ENCODE data around the gene LIMS1.
A peak's percentile ranks its signal among the peaks of the same experiment; 100 is the strongest.

Gene LIMS1

DNA sequence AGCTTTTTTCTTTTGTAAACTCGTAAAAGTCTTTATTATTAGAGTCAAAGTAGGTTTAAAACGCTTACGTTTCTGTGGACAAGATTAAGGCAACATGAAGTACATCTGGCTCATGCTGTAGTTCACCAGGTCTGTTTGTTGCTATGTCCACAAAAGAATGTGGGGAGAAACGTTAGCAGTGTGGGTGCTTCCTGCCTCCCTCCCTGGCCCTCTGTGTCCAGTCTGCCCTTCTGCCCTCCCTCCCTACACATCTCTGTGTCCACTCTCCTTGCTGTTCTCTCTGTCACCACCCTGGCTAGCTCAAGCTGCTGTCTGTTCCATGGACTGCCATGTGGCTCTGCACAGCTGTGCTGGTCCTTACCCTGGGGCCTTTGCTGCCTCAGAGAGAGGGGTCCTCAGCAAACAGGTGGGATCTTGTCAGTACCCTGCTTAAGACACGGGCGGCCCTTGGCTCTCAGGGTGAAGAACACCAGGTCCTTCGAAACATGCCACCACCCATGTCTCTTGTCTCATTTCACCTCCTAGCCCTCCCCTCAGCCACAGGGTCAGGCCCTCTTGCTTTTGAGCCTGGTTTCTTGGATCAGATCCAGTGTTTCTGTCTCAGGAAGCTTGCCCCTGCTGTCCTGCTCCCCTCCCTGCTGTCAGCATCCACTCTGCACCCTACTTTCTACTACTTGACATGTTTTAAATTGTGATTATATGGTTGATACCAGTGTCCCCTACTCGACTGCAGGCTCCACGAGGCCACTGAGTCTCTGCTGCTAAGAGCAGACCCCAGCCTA, 79.2 kb downstream of the LIMS1 start:
- TF ChIP-seq ZNF112 (tag by site-specific recombination; IDR thresholded peaks at IDR 0.05) (no peak), ZIC2 (tag by site-specific recombination; IDR thresholded peaks at IDR 0.05) (peak; percentile 72), ZNF341 (tag by site-specific recombination; IDR thresholded peaks at IDR 0.05; ENCODE audit: low read depth) (peak; percentile 56; the same call in 1 of the 2 replicates)
- TF ChIP-seq, protein P1, sequence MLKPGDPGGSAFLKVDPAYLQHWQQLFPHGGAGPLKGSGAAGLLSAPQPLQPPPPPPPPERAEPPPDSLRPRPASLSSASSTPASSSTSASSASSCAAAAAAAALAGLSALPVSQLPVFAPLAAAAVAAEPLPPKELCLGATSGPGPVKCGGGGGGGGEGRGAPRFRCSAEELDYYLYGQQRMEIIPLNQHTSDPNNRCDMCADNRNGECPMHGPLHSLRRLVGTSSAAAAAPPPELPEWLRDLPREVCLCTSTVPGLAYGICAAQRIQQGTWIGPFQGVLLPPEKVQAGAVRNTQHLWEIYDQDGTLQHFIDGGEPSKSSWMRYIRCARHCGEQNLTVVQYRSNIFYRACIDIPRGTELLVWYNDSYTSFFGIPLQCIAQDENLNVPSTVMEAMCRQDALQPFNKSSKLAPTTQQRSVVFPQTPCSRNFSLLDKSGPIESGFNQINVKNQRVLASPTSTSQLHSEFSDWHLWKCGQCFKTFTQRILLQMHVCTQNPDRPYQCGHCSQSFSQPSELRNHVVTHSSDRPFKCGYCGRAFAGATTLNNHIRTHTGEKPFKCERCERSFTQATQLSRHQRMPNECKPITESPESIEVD (tag by site-specific recombination; IDR thresholded peaks at IDR 0.05), result peak; percentile 31; the same call in 1 of the 2 replicates
- Histone ChIP-seq H3K27ac (ENCODE audit: extremely low read depth, low read depth, low read length) (no peak overlapping the region), H3K36me3 (ENCODE audit: control insufficient read depth in 2 of 2, insufficient read depth in 1 of 2, low read length in 2 of 2) (no peaks in the 10 kb centered on the region), H3K4me1 (ENCODE audit: control insufficient read depth, insufficient read depth, low read length) (peaks cover 42% of the 10 kb centered on the region), H3K9me3 (ENCODE audit: control insufficient read depth, insufficient read depth, low read depth, low read length) (no peaks in the 10 kb centered on the region), H3K4me3 (ENCODE audit: low read depth, low read length) (no peak overlapping the region)
- ChIA-PET POLR2A (no interaction called here), CTCF (interaction anchor here (0.6 to 4.7 kb wide), 3 partner anchors 9 to 78 kb away, joined by 3 to 38 read pairs (median 3); no protein-coding TSS in a partner anchor)

DNA sequence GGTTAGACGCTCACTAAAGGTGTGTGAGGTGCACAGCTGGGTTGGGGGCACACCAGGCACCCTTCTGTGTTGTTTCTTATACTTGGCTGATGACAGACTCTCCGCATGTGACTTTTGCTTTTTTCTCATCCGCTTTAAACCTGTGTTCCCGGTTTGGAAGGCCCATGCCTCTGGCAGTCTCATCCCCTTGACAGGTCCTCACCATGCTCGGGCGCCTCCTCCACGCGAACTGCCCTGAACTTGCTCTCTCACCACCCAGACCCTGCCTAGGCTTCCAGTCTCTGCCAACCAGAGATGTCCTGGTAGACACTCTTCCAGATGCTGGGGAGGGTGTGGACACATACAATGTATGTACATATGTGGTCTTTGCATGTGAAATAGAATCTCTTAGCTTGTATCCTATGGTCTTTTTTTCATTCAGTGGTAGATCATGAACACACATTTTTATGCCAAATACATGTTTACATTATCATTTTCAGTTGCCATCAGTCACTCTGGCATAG, 79.8 kb downstream of the LIMS1 start:
- POLR2A ChIA-PET, result no interaction called here
- Histone ChIP-seq H3K27ac (ENCODE audit: extremely low read depth, low read depth, low read length) (no peak overlapping the region), H3K36me3 (ENCODE audit: control insufficient read depth in 2 of 2, insufficient read depth in 1 of 2, low read length in 2 of 2) (no peaks in the 10 kb centered on the region), H3K4me3 (ENCODE audit: low read depth, low read length) (no peak overlapping the region), H3K4me1 (ENCODE audit: control insufficient read depth, insufficient read depth, low read length) (peaks cover 42% of the 10 kb centered on the region), H3K9me3 (ENCODE audit: control insufficient read depth, insufficient read depth, low read depth, low read length) (no peaks in the 10 kb centered on the region)
- CTCF ChIA-PET, result interaction anchor here (1.2 to 4.7 kb wide), 5 partner anchors 9 to 79 kb away, joined by 3 to 38 read pairs (median 4); no protein-coding TSS in a partner anchor
- TF ChIP-seq ZIC2 (tag by site-specific recombination; IDR thresholded peaks at IDR 0.05) (peak; percentile 35; the same call in 1 of the 2 replicates), ZNF169 (tag by site-specific recombination; IDR thresholded peaks at IDR 0.05) (no peak)

DNA sequence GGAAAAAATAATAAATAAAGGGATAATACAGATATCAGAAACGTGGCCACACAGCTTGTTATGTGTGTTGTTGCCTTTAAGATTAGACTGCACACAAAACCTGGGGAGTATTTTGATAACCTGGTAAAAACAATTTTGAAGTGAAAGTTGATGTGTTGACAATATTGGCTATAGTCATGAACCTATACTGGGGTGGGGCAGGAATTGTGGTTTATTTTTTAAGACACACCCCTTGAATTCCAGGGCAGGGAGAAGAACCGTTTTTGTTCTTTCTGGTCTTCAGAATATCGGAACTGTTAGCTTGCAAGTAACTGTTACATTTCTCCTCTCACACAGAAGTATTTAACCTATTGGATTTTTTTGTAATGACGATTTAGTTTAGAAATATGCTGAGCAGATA, 80.4 kb downstream of the LIMS1 start:
- H3K36me3 ChIP-seq (ENCODE audit: control insufficient read depth in 2 of 2, insufficient read depth in 1 of 2, low read length in 2 of 2), result no peaks in the 10 kb centered on the region
- ChIA-PET POLR2A (no interaction called here), CTCF (interaction anchor here (0.8 to 4.7 kb wide), 5 partner anchors 9 to 61 kb away, joined by 3 to 38 read pairs (median 4); no protein-coding TSS in a partner anchor)
- H3K4me1 ChIP-seq (ENCODE audit: control insufficient read depth, insufficient read depth, low read length), result peaks cover 38% of the 10 kb centered on the region
- no peak overlapping the region for H3K4me3 ChIP-seq (ENCODE audit: low read depth, low read length)
- no peak overlapping the region for H3K27ac ChIP-seq (ENCODE audit: extremely low read depth, low read depth, low read length)
- H3K9me3 ChIP-seq (ENCODE audit: control insufficient read depth, insufficient read depth, low read depth, low read length), result no peaks in the 10 kb centered on the region
- TF ChIP-seq ZNF24 (tag by site-specific recombination; IDR thresholded peaks at IDR 0.05), result no peak
- TF ChIP-seq ZNF292 (tag by site-specific recombination; IDR thresholded peaks at IDR 0.05; ENCODE audit: borderline replicate concordance, low read depth), result no peak
- TF ChIP-seq PRDM1 (tag by site-specific recombination; IDR thresholded peaks at IDR 0.05), result no peak
- TF ChIP-seq ZNF37A (tag by site-specific recombination; IDR thresholded peaks at IDR 0.05), result no peak
- TF ChIP-seq, protein P2, sequence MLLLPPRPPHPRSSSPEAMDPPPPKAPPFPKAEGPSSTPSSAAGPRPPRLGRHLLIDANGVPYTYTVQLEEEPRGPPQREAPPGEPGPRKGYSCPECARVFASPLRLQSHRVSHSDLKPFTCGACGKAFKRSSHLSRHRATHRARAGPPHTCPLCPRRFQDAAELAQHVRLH (tag by site-specific recombination; IDR thresholded peaks at IDR 0.05), result no peak
- TF ChIP-seq ZNF791 (tag by site-specific recombination; IDR thresholded peaks at IDR 0.05), result no peak
- no peak for TF ChIP-seq ZFP69B (tag by site-specific recombination; IDR thresholded peaks at IDR 0.05)
- TF ChIP-seq, protein P3, sequence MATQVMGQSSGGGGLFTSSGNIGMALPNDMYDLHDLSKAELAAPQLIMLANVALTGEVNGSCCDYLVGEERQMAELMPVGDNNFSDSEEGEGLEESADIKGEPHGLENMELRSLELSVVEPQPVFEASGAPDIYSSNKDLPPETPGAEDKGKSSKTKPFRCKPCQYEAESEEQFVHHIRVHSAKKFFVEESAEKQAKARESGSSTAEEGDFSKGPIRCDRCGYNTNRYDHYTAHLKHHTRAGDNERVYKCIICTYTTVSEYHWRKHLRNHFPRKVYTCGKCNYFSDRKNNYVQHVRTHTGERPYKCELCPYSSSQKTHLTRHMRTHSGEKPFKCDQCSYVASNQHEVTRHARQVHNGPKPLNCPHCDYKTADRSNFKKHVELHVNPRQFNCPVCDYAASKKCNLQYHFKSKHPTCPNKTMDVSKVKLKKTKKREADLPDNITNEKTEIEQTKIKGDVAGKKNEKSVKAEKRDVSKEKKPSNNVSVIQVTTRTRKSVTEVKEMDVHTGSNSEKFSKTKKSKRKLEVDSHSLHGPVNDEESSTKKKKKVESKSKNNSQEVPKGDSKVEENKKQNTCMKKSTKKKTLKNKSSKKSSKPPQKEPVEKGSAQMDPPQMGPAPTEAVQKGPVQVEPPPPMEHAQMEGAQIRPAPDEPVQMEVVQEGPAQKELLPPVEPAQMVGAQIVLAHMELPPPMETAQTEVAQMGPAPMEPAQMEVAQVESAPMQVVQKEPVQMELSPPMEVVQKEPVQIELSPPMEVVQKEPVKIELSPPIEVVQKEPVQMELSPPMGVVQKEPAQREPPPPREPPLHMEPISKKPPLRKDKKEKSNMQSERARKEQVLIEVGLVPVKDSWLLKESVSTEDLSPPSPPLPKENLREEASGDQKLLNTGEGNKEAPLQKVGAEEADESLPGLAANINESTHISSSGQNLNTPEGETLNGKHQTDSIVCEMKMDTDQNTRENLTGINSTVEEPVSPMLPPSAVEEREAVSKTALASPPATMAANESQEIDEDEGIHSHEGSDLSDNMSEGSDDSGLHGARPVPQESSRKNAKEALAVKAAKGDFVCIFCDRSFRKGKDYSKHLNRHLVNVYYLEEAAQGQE (tag by site-specific recombination; IDR thresholded peaks at IDR 0.05), result no peak
- TF ChIP-seq, protein P4, sequence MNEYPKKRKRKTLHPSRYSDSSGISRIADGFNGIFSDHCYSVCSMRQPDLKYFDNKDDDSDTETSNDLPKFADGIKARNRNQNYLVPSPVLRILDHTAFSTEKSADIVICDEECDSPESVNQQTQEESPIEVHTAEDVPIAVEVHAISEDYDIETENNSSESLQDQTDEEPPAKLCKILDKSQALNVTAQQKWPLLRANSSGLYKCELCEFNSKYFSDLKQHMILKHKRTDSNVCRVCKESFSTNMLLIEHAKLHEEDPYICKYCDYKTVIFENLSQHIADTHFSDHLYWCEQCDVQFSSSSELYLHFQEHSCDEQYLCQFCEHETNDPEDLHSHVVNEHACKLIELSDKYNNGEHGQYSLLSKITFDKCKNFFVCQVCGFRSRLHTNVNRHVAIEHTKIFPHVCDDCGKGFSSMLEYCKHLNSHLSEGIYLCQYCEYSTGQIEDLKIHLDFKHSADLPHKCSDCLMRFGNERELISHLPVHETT (tag by site-specific recombination; IDR thresholded peaks at IDR 0.05), result no peak
- TF ChIP-seq, protein P5, sequence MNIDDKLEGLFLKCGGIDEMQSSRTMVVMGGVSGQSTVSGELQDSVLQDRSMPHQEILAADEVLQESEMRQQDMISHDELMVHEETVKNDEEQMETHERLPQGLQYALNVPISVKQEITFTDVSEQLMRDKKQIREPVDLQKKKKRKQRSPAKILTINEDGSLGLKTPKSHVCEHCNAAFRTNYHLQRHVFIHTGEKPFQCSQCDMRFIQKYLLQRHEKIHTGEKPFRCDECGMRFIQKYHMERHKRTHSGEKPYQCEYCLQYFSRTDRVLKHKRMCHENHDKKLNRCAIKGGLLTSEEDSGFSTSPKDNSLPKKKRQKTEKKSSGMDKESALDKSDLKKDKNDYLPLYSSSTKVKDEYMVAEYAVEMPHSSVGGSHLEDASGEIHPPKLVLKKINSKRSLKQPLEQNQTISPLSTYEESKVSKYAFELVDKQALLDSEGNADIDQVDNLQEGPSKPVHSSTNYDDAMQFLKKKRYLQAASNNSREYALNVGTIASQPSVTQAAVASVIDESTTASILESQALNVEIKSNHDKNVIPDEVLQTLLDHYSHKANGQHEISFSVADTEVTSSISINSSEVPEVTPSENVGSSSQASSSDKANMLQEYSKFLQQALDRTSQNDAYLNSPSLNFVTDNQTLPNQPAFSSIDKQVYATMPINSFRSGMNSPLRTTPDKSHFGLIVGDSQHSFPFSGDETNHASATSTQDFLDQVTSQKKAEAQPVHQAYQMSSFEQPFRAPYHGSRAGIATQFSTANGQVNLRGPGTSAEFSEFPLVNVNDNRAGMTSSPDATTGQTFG (tag by site-specific recombination; IDR thresholded peaks at IDR 0.05; ENCODE audit: borderline replicate concordance), result no peak
- no peak for TF ChIP-seq ZNF843 (tag by site-specific recombination; IDR thresholded peaks at IDR 0.05)
- no peak for TF ChIP-seq ZNF16 (tag by site-specific recombination; IDR thresholded peaks at IDR 0.05; ENCODE audit: low read depth)
- no peak for TF ChIP-seq KLF9 (tag by site-specific recombination; IDR thresholded peaks at IDR 0.05; ENCODE audit: low read depth)
- TF ChIP-seq, protein P6, sequence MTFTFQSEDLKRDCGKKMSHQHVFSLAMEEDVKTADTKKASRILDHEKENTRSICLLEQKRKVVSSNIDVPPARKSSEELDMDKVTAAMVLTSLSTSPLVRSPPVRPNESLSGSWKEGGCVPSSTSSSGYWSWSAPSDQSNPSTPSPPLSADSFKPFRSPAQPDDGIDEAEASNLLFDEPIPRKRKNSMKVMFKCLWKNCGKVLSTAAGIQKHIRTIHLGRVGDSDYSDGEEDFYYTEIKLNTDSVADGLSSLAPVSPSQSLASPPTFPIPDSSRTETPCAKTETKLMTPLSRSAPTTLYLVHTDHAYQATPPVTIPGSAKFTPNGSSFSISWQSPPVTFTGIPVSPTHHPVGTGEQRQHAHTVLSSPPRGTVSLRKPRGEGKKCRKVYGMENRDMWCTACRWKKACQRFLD (tag by site-specific recombination; IDR thresholded peaks at IDR 0.05), result no peak
